ENCODE measurements around the gene MACROD2.

The MACROD2 gene

DNA sequence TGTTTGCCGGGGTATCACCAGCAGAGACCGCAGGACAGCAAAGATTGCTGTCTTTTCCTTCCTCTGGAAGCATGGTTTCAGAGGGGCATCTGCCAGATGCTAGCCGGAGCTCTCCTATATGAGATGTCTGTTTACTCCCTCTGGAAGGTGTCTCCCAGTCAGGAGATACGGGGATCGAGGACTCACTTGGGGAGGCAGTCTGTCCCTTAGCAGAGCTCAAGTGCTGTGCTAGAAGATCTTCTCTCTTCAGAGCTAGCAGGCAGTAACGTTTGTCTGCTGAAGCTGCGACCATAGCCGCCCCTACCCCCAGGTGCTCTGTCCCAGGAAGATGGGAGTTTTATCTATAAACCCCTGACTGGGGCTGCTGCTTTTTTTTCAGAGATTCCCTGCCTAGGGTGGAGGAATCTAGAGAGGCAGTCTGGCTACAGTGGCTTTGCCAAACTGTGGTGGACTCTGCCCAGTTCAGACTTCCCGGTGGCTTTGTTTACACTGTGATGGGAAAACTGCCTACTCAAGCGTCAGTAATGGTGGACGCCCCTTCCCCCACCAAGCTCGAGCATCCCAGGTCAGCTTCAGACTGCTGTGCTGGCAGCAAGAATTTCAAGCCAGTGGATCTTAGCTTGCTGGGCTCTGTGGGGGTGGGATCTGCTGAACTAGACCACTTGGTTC lies 475.0 kb downstream of the MACROD2 start:
- DNase-seq (ENCODE audit: low read depth in 2 of 2), result no peak

DNA sequence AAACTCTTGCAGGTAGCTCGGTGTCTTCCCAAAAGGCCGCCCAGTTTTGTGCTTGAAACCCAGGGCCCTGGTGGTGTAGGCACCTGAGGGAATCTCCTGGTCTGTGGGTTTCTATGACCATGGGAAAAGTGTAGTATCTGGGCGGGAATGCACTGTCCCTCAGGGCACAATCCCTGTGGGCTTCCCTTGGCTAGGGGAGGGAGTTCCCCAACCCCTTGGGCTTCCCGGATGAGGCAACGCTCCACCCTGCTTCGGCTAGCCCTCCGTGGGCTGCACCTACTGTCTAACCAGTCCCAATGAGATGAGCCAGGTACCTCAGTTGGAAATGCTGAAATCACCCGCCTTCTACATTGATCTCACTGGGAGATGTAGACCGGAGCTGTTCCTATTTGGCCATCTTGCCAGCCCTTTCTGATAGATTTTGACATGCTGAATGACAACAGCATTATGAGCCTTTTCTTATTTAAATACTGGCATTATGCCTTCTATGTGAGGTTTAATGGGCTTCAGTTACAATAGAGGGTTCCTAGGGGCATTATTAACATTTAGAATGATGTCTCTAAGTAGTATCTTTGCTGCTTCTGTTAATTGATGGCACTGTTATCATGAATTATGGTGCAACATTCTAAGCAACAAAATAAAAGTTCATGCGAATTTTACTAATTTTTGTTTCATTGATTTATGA lies 475.8 kb downstream of the MACROD2 start:
- no peak for DNase-seq (ENCODE audit: low read depth in 2 of 2)

DNA sequence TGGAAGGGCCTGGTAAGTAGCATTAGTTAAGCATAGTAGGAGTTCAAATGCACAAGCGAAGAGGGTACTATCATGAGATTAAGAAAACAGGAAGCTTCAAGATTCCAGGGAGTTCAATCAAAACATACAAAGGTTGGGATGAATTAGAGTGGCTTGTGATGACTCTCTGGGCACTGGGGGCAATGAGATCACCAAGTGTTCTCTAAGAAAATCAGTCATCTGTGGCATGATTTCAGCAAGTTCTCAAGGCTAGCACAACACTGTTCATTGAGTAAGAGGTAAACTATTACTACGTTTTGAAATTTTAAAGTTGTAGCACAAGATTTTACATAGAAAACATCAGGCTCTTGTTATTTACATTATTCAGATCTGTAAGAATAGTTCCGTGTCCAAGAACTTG lies 481.8 kb downstream of the MACROD2 start:
- no peak for DNase-seq (ENCODE audit: low read depth in 2 of 2)

DNA sequence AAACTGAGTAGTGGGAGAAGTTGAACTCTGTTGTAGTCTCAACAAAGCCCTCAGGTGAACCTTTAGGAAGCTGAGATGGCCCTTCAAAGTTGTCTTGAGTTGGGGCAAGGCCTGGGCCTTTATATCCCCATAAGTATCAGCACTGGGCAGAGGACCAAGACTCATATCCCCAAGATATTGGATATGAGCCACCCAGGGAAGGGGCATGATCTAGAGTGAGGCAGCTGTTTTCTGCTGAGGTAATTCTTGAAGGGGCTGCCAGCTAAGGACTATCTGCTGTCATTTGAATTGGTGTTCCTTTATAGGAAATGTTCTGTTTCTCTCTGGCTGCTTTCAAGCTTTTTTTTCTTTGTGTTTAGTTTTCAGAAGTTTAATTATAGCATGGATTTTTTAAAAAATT lies 482.8 kb downstream of the MACROD2 start:
- DNase-seq (ENCODE audit: low read depth in 2 of 2), result no peak

DNA sequence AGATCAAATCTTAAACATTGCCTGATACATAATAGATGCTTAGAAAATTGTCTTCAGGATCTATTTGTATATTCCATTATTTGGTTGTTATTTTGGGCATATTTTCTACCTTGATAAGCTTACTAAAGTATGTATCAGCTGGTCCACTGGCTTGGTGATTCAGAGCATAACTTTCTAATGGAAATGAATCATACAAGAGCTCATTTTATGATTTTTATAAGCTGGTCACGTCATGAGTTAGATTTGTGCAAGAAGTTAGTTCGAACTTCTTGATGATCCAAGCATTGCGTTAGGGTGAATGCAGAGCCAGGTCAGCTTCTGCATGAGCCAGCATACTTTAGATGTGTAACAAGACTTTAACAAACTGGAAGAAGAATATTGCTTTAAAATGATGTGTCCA lies 486.5 kb downstream of the MACROD2 start:
- no peak for DNase-seq (ENCODE audit: low read depth in 2 of 2)

DNA sequence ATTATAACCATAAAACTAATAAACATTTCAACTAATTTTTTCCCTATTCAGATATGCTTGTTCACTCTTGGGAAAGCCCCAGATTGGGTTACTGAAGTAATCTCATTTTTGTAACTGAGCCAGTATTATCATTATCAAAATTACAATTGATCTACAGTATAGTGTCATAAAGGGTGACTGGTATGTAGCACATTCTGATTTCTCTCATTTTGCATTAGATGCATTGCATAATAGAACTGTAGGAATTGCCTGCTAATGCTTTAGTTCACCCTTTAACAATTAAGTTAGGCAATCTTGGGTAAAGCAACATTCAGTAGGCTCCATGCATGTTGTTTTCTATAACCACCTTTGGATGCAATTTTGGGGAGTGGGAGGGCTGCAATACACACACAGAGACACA lies 492.9 kb downstream of the MACROD2 start:
- no peak for DNase-seq (ENCODE audit: low read depth in 2 of 2)

DNA sequence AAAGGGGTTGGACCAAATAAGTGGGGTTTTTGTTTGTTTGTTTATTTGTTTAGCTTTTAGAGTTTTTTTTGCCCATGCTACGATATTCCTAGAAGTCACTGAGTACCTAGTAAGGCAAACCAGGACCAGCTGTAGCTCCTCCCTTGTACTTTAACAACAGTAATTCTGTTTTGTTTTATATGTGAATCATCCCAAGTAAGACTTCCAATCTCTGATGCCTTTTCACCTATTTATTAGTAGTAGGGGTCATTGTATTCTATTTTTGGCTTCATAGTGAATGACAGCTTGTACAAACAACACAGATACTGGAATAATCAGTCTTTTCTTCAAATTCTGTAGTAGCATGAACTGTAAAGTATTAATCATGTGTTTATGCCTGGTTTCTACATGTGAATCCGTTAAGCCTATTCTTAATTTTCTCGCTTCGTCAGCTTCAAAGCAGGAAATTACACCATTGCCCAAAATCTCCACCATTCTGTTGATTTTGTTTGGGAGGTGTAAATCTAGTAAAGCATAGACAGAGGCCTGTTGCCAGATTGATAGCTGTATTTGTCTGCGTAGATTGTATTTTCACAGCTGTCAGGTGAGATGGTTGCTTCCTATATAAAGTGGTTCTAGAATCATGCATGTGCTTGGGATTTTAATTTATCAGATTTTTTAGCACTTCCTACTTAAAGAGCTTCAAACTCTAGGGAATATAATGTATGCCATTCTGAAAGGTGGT lies 493.6 kb downstream of the MACROD2 start:
- no peak for DNase-seq (ENCODE audit: low read depth in 2 of 2)

DNA sequence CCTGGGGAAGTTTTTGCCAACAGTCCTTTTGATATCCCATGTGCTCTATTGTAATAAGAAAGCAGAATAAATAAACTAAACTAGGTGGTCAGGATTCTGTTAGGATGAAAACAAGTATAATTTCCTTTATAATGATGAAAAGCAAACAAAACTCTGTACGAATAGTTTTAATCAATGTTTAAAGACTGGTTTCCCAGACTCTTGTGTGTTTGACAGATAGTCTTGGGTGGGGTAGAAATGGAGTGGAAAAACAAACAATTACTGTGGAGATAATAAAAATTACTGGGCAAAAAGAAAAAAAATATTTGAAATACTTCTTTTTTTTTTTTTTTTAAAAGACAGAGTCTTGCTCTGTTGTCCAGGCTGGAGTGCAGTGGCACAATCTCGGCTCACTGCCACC lies 494.2 kb downstream of the MACROD2 start:
- no peak for DNase-seq (ENCODE audit: low read depth in 2 of 2)

DNA sequence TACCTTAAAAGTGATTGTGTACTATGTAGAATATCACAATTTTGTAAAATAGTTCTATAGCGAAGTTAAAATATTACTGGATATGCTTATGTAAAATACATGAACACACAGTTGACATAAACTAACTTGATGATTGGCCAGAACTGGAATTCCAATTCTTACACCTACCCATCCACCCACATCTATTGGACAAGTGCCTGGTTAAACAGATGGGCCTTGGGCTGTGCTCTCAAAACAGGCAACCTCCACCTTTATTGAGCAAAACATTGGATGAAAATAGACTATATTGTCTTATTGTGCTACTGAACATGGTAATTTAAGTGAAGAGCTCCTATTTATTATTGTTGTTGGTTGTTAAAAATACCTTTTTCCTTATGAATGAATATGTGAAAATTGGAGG lies 496.1 kb downstream of the MACROD2 start:
- DNase-seq (ENCODE audit: low read depth in 2 of 2), result no peak

DNA sequence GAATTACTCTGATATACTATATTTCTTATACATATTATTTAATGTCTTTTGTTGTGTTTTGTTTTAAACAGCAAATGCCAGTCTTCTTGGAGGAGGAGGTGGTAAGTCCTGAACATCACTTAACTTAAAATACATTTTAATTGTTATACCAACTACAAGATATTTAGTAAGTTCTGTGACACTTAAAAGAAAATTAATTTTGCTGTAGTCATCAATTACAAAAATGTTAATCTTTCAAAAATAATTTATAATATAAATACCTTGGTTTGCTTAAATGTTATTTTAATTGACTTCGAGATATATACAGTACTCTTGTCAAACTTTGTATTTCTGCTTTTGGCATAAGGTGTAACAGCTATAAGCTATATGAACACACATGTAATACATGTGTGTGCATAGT lies 498.1 kb downstream of the MACROD2 start:
- DNase-seq (ENCODE audit: low read depth in 2 of 2), result no peak

DNA sequence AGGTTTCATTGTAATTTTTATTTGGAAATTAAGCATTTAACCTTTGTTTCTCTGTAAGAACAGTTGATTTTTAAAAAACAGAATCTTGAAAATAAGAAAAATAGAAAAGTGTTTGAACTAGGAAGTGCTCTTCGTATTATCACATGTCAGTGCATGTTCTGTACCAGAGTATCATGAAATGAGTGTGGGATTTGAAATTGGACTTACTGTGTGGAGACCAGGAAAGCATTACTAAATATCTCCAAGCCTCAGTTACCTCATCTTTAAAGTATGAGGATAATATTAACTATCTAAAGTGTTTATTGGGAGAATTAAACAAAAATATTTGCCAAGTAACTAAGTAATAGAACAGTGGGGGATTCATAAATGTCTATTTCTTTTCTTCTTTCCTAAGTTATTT lies 499.0 kb downstream of the MACROD2 start:
- DNase-seq (ENCODE audit: low read depth in 2 of 2), result no peak

DNA sequence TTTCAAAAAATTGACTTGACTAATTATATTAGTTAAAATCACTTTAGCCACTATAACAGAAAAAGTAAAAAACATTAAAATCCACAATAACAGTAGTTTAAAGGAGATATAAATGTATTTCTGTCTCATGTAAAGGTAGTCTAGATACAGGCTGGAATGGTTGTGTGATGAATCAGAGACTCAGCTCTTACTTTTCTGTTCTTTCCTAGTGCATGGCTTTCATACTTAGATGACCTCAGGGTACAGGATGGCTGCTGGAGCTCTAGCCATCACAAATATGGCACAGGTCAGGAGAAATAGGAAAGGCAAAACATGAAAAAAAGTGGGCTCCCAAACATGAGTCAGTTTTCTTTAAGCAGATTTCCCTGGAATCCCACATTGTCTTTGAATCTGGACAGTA lies 499.8 kb downstream of the MACROD2 start:
- DNase-seq (ENCODE audit: low read depth in 2 of 2), result no peak

DNA sequence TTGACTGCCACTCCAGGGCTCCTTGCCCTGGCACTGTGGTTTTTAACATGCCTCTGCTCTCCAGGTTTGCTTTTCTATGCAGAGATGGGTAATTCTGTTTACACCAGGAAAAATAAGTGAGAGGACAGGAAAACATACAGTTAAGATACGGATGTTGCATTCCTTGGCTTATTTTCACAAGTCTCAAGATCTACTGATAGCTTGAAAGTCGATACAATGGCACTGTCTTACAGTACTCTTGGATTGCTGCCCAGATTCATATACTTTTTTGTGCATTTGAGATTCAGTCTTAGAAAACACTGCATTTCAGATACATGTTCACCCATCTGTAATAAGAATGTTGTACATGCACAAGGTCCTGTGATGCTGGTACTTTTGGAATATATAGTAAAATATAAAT lies 501.7 kb downstream of the MACROD2 start:
- DNase-seq (ENCODE audit: low read depth in 2 of 2), result no peak

DNA sequence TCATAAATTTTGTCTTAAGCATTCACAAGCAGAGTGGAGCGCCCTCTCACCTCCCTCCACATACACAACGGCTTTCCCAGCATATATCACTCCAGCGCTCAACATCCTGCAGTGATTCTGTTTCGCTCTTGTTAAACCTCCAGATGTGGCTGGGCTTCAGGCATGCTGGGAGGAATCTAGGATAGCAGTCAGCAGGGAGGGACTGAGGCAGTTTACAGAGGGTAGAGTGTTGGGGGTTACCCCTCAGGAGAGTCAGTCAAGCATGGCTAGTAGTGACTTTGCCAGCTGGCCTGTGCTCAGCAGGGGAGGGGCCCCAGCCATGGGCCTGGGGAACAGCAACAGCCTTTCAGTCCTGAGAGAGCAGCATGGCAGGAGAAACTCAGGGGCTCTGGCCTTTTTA lies 503.5 kb downstream of the MACROD2 start:
- DNase-seq (ENCODE audit: low read depth in 2 of 2), result no peak

DNA sequence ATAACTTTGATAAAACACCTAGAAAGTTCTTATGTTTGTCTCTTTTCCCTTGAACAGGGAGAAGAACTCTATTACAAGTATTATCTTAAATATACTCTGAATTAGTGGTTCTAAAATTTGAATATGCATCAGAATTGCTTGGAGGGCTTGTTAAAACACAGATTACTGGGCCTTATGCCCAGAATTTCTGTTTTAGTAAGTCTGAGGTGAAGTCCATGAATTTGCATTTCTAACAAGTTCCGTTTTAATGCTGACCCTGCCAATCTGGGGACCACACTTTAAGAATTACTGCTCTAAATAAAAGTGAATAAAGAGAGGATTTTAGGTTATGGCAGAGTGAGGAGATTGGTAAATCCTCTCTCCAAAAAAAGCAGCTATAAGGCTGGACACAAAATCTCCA lies 510.2 kb downstream of the MACROD2 start:
- no peak for DNase-seq (ENCODE audit: low read depth in 2 of 2)

DNA sequence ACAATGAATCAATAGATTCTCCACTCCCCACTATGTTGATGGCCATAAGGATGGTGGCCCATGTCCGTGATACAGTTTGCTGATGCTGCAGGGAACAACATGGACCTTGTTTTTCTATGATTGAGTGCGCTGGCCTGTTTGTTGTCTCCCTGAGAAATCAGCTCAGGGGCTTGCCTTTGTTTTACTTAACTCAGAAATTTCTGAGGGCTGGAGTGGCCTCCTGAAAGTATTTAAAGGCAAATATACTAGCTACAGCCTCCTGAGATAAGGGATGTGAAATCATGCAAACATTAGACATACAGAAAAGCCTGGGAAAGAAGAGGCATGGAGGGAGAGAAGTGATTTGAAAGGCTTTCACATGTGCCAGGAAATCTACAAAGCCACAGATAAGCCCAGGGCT lies 512.4 kb downstream of the MACROD2 start:
- no peak for DNase-seq (ENCODE audit: low read depth in 2 of 2)

DNA sequence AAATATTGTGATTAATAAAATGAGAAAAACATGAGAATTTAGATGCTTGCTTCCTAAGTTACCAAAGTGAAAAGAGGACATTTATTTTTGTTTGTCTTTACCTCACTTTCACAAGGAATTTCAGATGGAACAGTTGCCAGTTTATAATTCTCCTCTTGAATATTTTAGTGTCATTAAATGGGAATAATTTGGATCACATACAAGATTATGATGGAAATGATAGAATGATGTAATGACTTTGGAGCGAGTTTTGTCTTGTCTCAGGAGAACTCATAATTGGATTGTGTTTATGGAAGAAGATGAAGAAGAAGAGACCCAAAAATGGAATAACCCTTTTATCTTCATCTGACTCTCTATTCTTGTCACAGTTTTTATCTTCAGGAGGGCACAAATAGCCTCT lies 515.0 kb downstream of the MACROD2 start:
- DNase-seq (ENCODE audit: low read depth in 2 of 2), result no peak

DNA sequence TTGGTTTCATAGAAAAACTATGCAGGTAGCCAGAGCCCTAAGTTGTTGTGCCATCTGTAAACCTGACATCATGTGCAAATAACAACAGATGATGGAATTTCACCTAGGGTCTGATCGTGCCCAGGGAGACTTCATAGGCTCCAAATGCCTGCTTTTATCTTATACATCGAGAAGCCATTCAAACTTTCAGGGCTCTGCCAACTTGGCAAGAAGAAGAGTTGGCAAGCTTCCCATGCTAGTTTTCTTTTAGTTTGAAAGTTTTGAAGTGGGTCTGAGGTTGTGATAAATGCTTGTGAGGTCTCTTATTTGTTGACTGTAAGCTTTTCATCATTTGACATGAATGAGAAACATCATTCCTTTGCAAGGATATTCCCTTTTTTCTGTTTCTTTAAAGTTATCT lies 517.5 kb downstream of the MACROD2 start:
- DNase-seq (ENCODE audit: low read depth in 2 of 2), result no peak

DNA sequence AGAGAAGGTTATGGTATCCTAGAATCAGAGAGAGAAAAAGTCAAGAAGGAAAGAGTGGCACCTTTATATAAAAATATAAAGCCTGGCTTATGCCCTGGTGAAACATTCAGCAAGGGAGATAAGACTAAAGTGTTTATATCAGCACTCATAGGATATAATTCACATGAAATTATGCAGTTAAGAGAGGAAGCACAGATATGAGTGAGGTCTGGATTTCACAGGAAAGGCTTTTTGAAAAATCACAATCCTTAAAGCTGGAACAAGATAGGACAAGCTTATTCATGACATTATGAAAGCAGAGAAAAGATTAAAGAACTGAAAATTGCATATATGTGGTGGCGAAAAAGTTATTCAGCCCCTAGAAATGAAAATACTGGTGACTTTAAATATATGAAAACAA lies 523.3 kb downstream of the MACROD2 start:
- no peak for DNase-seq (ENCODE audit: low read depth in 2 of 2)

DNA sequence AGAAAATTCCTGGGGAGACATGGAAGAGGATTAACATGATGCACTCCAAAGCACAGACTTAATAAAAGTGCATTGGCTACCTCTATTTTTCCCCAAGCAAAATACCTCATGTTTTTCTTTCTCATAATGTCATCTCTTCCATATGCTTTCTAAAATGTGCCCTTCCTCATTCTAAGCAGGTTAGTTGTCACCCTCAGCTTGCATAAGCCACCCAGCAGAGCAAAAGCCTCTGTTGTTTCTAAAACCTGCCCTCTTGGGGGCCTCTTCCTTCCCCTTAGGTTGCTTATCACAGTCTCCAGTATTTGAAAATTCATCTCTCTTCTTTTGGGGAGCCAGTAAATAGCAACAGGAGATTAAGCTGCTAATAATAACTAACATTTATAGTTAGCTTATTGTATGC lies 525.7 kb downstream of the MACROD2 start:
- DNase-seq (ENCODE audit: low read depth in 2 of 2), result no peak

DNA sequence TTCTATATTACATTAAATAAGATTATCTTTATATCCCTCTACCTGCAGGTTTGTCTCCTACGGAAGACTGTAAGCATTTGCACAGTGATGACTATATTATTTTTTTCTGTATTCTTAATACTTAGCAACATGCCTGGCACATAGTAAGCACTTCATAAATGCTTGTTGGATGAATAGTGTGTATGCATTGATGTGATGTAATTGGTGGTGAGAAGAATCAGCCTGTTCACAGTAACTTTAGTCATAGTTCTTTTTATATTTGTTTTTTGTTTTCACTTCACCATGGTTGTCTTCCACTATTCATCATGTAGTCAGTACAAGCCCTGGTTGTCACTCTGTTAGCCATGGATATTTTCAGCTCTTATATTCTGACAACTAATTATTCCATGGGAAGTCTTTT lies 526.1 kb downstream of the MACROD2 start:
- DNase-seq (ENCODE audit: low read depth in 2 of 2), result no peak

DNA sequence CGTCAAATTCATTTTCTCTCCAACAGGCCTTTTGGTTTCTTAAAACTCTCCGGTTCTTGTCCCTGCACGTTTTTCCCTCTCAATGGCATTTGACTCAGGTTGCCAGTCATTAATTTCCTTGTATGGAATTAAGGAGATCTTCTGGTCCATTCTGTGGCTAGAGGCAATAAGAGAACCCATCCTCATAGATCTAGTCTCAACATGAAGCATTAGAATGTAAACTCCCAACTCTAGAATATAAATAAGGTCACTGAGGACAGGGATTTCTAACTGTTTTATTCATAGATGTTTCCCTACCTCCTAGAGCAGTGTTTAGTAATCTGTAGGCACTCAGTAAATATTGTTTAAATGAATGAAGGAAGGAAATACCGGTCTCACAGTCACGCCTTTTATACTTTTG lies 527.3 kb downstream of the MACROD2 start:
- DNase-seq (ENCODE audit: low read depth in 2 of 2), result no peak

DNA sequence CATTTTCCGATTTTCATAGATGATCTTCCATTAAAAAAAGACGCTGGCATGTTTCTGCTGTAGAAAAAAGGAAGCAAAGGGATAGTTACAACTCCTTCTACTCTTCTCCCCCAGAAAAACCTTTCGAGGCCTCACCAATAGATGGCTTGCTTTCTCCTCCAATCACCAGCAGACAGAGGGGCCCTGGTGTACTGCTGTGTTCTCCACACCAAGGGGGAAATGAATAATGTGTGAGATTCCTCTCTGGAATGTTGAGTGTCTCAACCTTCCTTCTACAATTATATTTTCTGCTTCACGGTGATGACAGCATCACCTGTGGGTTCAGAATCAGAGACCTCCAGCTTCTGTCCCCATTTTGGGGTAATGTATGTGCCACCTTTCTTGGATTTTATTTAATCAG lies 527.8 kb downstream of the MACROD2 start:
- DNase-seq (ENCODE audit: low read depth in 2 of 2), result no peak

All from stimulated activated CD8-positive, alpha-beta memory T cell treated with anti-CD3 and anti-CD28 coated beads, Interleukin-2, amount 100 ng/mL, for 1 hour (primary cell).